Endometrial microvascular endothelial cells (primary cell): ENCODE data around the gene CELF2. TPM values are rescaled to one million over a fixed set of nuclear protein-coding genes. Genes with fewer than 3 reads are reported as not detected.

ENCODE experiments used
- in situ Hi-C: cut with HindIII; loops from 2 replicates; pipeline ENCODE4 v1.10.0; 2017; ENCODE audit warnings: low sequenced_read_pairs, low pct_unique_long_range_greater_than_20kb; ENCODE audit errors: inconsistent ontology term
- total RNA-seq: library from RNA; depleted of rRNA; stranded (reverse); fragments of >200 nt; gene quantifications from one replicate; pipeline ENCODE4 v1.2.3, GENCODE V29; 2015; ENCODE audit errors: inconsistent ontology term

CELF2 gene
- total RNA-seq, 1 donor from 2014 or later: 2.5 TPM

- in situ Hi-C loops: no loop called here
Observed at GRCh38 chr10:11262494-11263345, 245.0 kb downstream of the CELF2 start.

DNA sequence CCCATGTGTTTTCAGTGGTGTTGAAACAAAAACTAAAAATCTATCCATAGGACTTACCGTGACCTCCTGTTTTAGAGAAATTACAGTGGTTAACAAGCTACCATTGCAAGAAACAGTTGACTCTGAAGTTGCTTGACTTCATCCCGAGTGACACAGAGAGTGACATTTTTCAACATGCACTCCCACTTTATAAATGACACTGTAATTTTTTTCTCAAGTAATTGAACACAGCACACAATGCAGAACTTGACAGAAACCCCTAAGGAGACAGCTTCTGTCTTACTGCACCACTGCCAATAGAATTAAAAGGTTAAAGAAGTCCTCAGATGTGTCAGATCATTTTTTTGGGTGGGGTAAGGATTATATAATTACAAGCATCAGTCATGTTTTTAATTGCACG, 246.1 kb downstream of the CELF2 start:
- in situ Hi-C loops: no loop called here

DNA sequence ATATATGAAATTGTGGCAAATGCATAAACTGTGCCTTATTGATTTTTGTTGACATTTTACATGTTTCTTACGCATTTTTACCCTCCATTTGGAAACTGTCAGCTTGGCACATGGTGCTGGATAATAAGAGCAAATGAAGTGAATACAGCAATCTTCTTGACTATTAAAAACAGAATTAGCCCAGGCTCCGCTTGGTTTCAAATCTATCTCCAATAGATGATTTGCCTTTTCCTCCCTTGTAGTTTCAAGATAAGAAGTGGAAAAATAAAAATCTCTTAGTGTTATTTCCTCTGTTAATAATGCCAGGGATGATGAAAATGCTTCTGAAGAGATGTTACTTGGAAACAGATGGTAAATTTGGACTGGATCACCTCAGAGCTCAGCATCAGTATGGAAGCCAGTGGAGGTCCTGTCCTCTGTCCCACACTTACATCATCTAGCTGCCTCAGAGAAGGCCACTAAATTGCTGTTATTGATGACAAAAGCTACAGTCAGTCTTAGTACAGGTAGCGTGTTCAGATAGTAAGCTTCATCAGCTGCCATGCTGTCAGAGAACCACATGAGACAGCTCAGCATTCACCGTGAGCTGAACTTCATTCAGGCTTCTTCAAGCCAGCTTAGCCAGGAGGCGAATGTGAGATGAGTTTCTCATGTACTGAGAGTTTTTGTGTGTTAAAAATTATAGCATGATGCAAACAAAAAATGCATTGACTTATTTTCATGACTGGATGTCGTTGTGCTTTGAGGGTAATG, 246.8 kb downstream of the CELF2 start:
- in situ Hi-C loops: no loop called here

DNA sequence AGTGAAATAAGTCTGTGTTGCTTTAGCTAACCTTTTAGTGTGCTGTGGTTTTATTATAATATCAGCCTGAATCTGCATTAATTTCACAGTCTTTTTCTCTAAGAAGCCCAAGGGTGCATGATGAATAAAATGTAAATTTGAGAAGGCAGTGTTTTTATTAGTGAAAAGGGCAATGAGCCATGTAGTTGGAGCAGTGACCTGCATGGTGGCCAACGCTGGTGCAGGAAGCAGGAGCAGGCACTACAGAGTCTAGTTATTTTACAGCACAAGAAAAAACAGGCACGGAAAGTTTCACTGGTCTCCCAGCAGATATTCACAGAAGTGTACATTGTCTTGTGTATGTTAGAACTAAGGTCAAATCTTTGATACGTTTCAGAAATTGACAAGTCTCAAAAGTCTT, 247.8 kb downstream of the CELF2 start:
- in situ Hi-C loops: no loop called here

GRCh38 chr10:11266426-11266825, 248.8 kb downstream of the CELF2 start:
- in situ Hi-C loops: no loop called here

GRCh38 chr10:11270135-11270857, 252.6 kb downstream of the CELF2 start:
- in situ Hi-C loops: no loop called here

GRCh38 chr10:11270858-11271179, 253.1 kb downstream of the CELF2 start:
- in situ Hi-C loops: no loop called here

GRCh38 chr10:11272915-11273389, 255.3 kb downstream of the CELF2 start:
- in situ Hi-C loops: no loop called here

DNA sequence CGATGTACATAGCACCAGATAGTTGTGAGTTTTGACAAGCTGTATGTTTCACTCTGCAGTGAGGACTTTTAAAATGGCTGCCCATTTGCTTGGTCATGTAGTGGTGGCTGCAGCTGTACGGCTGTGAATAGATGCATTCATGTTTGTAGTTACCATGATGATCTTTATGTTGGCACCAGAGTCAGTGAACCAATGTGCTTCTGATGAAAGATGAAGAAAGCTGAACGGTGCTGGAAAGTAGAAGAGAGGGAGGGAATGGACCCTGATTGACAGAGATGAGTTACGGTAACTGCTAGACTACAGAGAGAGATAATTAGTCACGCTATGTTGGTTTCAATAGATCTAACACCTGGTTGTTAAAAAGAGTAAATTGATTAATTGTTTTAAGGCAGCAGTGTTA, 256.8 kb downstream of the CELF2 start:
- in situ Hi-C loops: no loop called here

- in situ Hi-C loops: no loop called here
Observed at GRCh38 chr10:11275651-11276050, 258.0 kb downstream of the CELF2 start.

- in situ Hi-C loops: no loop called here
Observed at GRCh38 chr10:11276449-11276990, 258.8 kb downstream of the CELF2 start.

DNA sequence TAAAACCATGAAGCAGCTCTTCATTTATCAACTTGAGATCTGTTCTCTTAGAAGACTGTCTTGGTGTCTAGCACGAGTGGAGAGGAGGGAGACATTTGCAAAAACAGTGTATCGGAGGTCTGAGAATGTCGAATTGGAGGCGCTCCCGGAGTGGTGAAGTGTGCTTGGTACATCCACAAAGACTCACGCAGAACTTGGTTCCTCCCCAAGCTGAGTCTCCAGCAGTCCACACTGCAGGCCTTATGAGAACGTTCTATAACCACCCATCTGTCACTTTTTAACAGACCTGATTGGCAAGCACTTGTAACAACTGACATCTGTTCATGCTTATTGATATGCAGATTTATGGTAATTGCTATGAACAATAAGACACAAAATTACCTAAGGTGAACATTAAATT, 261.6 kb downstream of the CELF2 start:
- in situ Hi-C loops: no loop called here

DNA sequence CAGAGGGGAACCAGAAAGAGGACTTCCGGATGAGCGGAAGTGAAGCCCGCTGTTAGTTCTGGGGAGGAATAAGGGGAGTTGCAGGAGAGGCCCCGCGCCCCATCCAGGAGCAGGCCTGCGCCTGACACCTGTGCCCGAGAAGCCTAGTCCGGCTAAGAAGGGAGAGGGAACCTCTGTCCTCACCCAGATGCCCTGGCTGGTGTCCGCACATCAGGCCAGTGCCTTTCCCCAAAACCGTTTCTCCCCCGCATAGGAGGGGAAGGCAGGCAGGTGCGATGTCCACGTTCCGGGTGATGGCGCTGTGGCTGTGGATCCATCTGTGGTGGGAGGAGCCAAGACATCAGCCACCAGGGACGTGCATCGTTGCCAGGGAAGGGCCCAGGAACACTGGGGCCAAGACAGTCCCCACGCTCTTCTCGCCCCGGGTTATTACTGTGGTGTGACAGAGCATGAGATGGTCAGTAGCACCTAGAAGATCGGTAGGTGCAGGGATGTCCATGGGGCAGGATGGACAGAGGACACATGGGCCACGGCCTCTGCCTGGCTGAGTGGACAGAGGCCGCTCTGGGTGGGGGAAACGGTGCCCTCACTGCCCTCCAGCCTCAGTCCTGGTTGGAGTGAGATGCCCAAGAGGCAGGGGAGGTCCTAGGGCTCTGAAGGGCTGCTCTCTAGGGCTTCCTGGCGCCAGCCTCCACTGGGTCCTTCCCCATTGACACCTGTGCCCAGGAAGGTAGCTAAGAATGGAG, 262.7 kb downstream of the CELF2 start:
- in situ Hi-C loops: no loop called here

GRCh38 chr10:11282156-11282555, 264.5 kb downstream of the CELF2 start:
- in situ Hi-C loops: no loop called here

DNA sequence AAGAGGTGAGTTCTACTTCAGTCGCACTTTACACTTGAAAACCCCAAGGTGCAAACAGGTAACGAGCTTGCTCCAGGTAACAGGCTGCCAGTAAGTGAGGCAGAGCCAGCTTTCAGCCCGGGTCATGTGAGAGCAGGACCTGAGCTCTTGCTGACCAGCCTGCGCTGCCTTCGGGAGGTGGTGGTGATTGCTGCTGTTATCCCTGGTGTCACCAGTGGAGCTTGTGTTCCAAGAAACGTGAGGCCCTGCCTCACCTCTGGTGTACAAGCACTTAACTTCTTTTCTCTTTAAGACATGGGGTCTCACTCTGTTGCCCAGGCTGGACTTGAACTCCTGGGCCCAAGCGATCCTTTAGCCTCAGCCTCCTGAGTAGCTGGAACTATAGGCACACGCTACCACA, 265.0 kb downstream of the CELF2 start:
- in situ Hi-C loops: no loop called here

DNA sequence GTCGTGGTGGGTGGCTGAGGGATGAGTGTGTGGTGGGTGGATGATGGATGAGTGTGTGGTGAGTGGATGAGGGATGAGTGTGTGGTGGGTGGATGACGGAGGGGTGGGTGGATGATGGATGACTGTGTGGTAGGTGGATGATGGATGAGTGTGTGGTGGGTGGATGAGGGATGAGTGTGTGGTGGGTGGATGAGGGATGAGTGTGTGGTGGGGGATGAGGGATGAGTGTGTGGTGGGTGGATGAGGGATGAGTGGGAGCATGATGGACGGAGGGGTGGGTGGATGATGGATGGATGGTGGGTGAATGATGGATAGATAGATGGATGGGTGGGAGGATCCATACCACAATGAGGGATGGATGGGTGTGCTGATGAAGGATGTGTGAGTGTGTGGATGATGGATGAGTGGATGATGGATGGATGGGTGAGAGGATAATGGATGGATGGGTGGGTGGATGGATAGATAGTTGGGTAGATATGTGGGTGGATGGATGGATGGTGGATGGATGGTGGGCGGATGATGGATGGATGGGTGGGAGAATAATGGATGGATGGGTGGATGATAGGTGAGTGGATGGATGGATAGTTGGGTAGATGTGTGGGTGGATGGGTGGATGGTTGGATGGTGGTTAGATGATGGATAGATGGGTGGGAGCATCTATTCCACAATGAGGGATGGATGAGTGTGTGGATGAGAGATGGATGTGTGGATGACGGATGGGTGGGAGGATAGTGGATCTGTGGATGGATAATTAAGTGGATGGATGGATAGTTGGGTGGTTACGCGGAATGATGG, 266.8 kb downstream of the CELF2 start:
- in situ Hi-C loops: no loop called here

GRCh38 chr10:11285171-11285570, 267.5 kb downstream of the CELF2 start:
- in situ Hi-C loops: no loop called here

DNA sequence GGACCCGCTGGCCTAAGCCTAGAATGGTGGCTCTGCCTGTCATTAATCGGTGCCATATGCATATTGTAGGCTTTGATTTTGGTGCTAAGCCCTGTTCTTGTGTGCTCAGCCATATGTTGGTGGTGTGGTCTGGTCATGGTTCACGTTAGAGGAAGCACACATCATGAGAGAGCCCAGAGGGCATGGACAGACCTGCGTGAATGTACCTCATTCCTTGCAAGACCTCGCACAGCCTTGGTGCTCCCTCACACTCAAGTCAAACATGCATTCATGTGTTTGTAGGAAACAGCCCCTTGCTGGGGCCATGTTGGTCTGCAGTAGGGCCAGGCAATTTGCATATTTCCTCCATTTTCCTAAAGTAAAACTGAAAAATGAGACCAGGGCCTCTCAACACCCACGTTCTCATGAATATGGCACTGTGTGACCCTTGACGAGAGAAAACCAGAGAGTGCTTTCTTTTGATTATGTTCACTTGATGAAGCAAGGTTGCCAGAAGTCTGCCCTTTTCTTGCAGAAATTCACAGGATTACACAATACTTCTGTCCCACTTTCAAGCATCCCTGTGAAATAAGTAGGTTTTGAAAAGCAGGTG, 268.7 kb downstream of the CELF2 start:
- in situ Hi-C loops: no loop called here
